Ishikawa (cell line): ENCODE measurements around the gene ZNF787.
A peak's percentile ranks its signal among the peaks of the same experiment; 100 is the strongest.

ENCODE experiments used
- CEBPB ChIP-seq: IDR thresholded peaks from 2 replicates; pipeline ENCODE4 v1.6.1; 2012
- CREB1 ChIP-seq: IDR thresholded peaks from 2 replicates; pipeline ENCODE4 v1.6.1; 2012; ENCODE audit warnings: low read depth
- EGR1 ChIP-seq: IDR thresholded peaks from 2 replicates; pipeline ENCODE4 v1.6.1; 2012
- EP300 ChIP-seq: IDR thresholded peaks from 2 replicates; pipeline ENCODE4 v1.6.1; 2012; ENCODE audit warnings: borderline replicate concordance
- FOXM1 ChIP-seq: IDR thresholded peaks from 2 replicates; pipeline ENCODE4 v1.6.1; 2012; ENCODE audit warnings: low read depth, borderline replicate concordance
- NFIC ChIP-seq: IDR thresholded peaks from 2 replicates; pipeline ENCODE4 v1.6.1; 2012
- RAD21 ChIP-seq: IDR thresholded peaks from 2 replicates; pipeline ENCODE4 v1.6.1; 2012; ENCODE audit warnings: low read depth
- REST ChIP-seq: IDR thresholded peaks from 2 replicates; pipeline ENCODE4 v1.6.1; 2012; ENCODE audit warnings: low read depth, mild to moderate bottlenecking
- TAF1 ChIP-seq: IDR thresholded peaks from 2 replicates; pipeline ENCODE4 v1.6.1; 2012; ENCODE audit warnings: low read depth, mild to moderate bottlenecking
- TCF12 ChIP-seq: IDR thresholded peaks from 2 replicates; pipeline ENCODE4 v1.6.1; 2012; ENCODE audit warnings: low read depth
- TEAD4 ChIP-seq: IDR thresholded peaks from 2 replicates; pipeline ENCODE4 v1.6.1; 2012
- USF1 ChIP-seq: IDR thresholded peaks from 2 replicates; pipeline ENCODE4 v1.6.1; 2012
- YY1 ChIP-seq: IDR thresholded peaks from 2 replicates; pipeline ENCODE4 v1.6.1; 2012; ENCODE audit warnings: low read depth
- ZBTB7A ChIP-seq: IDR thresholded peaks from 2 replicates; pipeline ENCODE4 v1.6.1; 2012; ENCODE audit warnings: low read depth
- TF ChIP-seq, protein P1 (sequence below): IDR thresholded peaks from 2 replicates; pipeline ENCODE4 v1.6.1; 2012

ZNF787 gene

DNA sequence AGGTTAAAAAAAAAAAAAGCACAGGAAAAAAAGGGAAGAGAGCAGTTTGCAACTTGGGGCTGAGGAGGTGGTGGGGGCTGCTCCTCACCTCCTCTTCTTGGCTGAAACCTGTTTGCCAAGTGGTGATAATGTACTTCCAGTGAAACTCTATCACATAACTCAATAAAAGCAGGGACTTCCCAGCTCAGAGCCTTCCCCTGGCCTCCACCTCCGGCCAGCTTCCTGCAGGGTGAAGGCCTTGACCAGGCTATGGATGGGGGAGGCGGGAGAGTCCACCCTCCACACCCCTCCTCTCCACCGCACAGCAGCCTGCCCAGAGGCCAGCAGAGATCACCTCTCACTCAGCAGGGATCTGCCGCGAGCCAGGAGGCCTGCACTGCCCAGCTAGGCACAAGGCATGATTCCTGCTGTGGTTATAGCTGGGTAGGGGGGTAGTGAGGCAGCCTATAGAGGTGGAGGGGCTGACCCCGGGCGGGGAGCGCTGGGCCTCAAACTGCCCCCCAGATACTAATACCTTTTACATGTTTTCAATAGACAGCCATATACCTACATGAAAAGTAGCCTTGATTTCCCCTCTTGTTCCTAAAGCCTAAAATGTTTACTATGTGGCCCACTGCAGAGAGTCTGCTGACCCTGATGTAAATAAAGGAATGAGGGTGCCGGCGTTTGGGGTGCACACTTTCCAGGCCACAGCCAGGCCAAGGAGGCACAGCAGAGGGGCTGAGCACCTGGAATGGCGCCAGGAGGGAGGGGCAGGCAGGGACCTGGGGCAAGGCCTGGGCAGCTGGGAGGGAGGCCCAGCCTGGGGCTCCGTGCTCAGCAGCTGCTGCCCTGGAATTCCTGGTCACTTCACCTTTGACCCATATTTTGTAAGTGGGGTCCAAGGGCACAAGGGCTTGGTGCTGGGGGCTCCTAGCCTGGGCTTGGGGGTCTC is 10.3 kb downstream of the ZNF787 start:
- TF ChIP-seq CREB1 (no peak), FOXM1 (no peak), TCF12 (no peak; the same call in 1 of the 2 replicates), NFIC (peak; percentile 60; the same call in 1 of the 2 replicates), CEBPB (no peak), YY1 (0 out of 2 replicates have a peak, but pooled peaks have one; percentile 45), TAF1 (no peak), REST (no peak), TEAD4 (0 out of 2 replicates have a peak, but pooled peaks have one; percentile 19), USF1 (no peak), EGR1 (no peak), RAD21 (no peak), ZBTB7A (no peak; the same call in 1 of the 2 replicates), EP300 (peak; percentile 35; the same call in 1 of the 2 replicates)
- TF ChIP-seq, protein P1, sequence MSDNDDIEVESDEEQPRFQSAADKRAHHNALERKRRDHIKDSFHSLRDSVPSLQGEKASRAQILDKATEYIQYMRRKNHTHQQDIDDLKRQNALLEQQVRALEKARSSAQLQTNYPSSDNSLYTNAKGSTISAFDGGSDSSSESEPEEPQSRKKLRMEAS = peak; percentile 44

GRCh38 chr19:56109226-56109625 is 11.9 kb downstream of the ZNF787 start:
- TF ChIP-seq RAD21 (no peak), EP300 (no peak), USF1 (no peak), FOXM1 (no peak), TEAD4 (no peak), CREB1 (no peak), YY1 (no peak)

DNA sequence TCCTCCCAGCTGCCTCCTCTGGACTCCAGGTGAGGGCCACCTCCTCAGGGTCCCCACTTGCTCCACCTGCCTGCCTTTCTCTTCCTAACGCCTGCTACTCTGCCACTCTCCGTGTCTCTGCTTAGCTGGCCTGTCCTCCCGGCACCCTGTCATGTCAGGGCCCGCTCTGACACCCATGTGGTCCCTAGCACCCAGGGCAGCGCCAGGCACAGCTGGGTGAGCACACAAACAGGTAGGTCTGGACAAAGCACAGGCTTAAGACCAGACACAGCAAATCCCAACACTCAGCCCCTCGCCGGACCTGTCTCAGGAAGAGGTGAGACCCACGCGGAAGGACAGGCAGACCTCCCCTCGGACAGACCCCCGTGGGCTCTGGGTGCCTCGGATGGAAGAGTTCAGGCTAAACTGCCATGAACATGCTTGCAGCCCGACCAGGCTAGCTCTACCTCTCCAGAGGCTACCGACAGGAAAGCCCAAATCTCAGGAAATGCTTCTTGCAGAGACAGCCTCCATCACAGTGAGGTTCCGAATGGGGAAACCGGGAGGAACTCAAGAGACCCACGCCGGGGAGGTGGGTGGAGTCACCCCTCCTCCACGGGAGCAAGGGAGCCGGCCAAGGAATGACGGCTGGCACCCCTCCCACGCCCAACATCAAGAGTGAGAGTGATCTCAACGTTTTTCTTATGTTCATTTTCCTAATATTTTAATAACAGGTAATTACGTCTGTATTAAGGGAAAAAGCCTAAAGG is 12.5 kb downstream of the ZNF787 start:
- no peak for TF ChIP-seq FOXM1
- no peak for TF ChIP-seq CEBPB
- TF ChIP-seq CREB1 = no peak
- TF ChIP-seq RAD21 = no peak
- no peak for TF ChIP-seq TCF12
- no peak for TF ChIP-seq YY1
- TF ChIP-seq TAF1 = no peak

DNA sequence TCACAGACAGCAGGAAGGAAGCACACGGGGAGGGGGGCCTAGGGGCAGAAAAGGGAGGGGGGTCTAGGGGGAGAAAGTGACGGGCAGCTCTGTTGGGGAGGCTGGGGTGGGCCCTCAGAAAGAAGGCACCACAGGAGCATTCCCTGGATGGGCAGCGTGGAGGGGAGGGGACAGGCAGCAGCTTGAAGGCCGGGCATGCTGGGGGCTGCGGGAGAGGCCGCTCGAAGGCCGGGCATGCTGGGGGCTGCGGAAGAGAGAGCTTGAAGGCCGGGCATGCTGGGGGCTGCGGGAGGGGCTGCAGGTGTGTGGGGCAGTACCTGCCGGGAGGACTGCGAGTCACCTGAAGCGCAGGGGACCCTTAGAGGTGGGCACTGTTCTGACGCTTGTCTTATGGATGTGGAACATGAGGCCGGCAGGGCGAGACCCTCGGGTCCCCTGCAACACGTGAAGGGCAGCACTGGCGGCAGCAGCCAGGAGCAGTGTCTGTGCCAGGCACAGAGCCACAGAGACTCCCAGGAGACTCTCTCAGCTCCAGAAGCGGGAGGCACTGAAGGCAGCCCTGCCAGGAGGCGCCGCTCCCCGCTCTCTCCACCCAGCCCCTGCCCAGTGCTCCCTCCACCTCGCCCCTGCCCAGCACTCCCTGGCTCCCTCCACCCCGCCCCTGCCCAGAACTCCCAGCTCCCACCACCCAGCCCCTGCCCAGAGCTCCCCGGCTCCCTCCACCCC is 13.3 kb downstream of the ZNF787 start:
- TF ChIP-seq EGR1 = no peak
- TF ChIP-seq REST = no peak
- no peak for TF ChIP-seq RAD21
- TF ChIP-seq TEAD4 = no peak
- TF ChIP-seq EP300 = no peak
- TF ChIP-seq, protein P1 = no peak
- TF ChIP-seq CEBPB = no peak
- TF ChIP-seq FOXM1 = no peak
- no peak for TF ChIP-seq USF1
- no peak for TF ChIP-seq TCF12
- no peak for TF ChIP-seq YY1
- no peak for TF ChIP-seq CREB1
- TF ChIP-seq TAF1 = no peak
- no peak for TF ChIP-seq NFIC
- TF ChIP-seq ZBTB7A = no peak
